ENCODE data around the gene TRIM72. TPM values are rescaled to one million over a fixed set of nuclear protein-coding genes. Genes with fewer than 3 reads are reported as not detected.

TRIM72 gene
- total RNA-seq, 1 experiment from 2014 or later: 1.2 TPM

DNA sequence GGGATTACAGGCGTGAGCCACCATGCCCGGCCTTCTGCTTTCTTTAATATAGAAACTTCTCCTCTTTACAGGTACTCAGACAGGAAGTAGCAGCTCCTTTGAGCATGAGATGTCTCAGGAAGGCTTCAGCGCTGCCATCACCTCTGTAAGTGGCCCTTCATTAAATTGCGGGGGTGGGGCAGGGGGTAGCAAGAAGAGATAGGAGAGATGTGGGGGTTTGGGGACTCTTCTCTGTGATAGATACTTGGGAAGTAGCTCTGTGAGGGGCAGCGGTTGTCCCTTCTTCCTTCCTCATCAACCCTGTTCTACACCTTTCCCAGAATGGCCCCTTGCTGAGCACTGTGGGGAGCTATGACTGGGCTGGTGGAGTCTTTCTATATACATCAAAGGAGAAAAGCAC lies 62.7 kb downstream of the TRIM72 start:
- Histone ChIP-seq H2BK12ac (ENCODE audit: insufficient read length, low read depth, low read length) (no peak overlapping the region), H3K4me2 (ENCODE audit: insufficient read depth, insufficient read length, low read length) (no peak overlapping the region), H3K4ac (ENCODE audit: low read depth, low read length) (no peak overlapping the region), H4K5ac (ENCODE audit: insufficient read length, low read depth, low read length) (no peak overlapping the region), H3K23ac (ENCODE audit: insufficient read length, low read depth, low read length) (no peak overlapping the region), H2BK20ac (ENCODE audit: low read depth, low read length, poor library complexity, severe bottlenecking) (no peak overlapping the region), H2AK5ac (ENCODE audit: insufficient read length, low read length) (no peak overlapping the region), H3K9me3 (ENCODE audit: control insufficient read depth, low read depth, low read length) (no peaks in the 10 kb centered on the region), H3T11ph (ENCODE audit: low read length) (no peak overlapping the region), H3K27ac (ENCODE audit: insufficient read length, low read depth, low read length) (no peak overlapping the region), H3K9ac (ENCODE audit: extremely low read depth, insufficient read length, low read length) (no peak overlapping the region), H3K79me1 (ENCODE audit: insufficient read depth, low read depth, low read length, poor library complexity, severe bottlenecking) (no peaks in the 10 kb centered on the region), H4K91ac (ENCODE audit: insufficient read length, low read depth, low read length) (no peak overlapping the region), H2BK15ac (ENCODE audit: low read depth, low read length) (no peak overlapping the region), H3K23me2 (ENCODE audit: insufficient read length, low read depth, low read length, poor library complexity, severe bottlenecking) (no peaks in the 10 kb centered on the region), H3K14ac (ENCODE audit: insufficient read depth, low read length) (no peak overlapping the region), H2BK120ac (ENCODE audit: low read depth, low read length, poor library complexity, severe bottlenecking) (no peak overlapping the region), H3K18ac (ENCODE audit: insufficient read length, low read depth, low read length) (no peak overlapping the region), H2BK5ac (ENCODE audit: insufficient read length, low read length) (no peak overlapping the region), H3K27me3 (ENCODE audit: insufficient read depth, low read length) (no peaks in the 10 kb centered on the region), H4K20me1 (ENCODE audit: control insufficient read depth, insufficient read depth, insufficient read length) (no peaks in the 10 kb centered on the region), H2AFZ (ENCODE audit: low read length) (no peak overlapping the region), H3K56ac (ENCODE audit: insufficient read length, low read depth, low read length) (no peak overlapping the region), H3K4me1 (ENCODE audit: insufficient read depth, low read length) (no peaks in the 10 kb centered on the region; the same call in 1 of the 2 replicates), H4K8ac (replicated peaks; ENCODE audit: insufficient read length, low read depth, low read length) (no peak overlapping the region), H3K79me2 (ENCODE audit: insufficient read depth, low read length) (no peaks in the 10 kb centered on the region)
- no peak for DNase-seq
- Mint-ChIP-seq H3K27ac (no peak overlapping the region; a peak in 1 of 7 replicates), H3K4me3 (no peak overlapping the region), H3K9me3 (peaks cover 8 to 14% of the 10 kb centered on the region in 2 experiments; a peak in 4 of 5 replicates), H3K27me3 (ENCODE audit: low read depth) (peaks cover 10% of the 10 kb centered on the region), H3K4me1 (peaks cover 11 to 16% of the 10 kb centered on the region in 2 experiments), H3K36me3 (ENCODE audit: insufficient read depth in 1 of 3, low read depth in 3 of 3) (no peaks in the 10 kb centered on the region; a peak in 1 of 7 replicates)
- TF ChIP-seq, protein P1, sequence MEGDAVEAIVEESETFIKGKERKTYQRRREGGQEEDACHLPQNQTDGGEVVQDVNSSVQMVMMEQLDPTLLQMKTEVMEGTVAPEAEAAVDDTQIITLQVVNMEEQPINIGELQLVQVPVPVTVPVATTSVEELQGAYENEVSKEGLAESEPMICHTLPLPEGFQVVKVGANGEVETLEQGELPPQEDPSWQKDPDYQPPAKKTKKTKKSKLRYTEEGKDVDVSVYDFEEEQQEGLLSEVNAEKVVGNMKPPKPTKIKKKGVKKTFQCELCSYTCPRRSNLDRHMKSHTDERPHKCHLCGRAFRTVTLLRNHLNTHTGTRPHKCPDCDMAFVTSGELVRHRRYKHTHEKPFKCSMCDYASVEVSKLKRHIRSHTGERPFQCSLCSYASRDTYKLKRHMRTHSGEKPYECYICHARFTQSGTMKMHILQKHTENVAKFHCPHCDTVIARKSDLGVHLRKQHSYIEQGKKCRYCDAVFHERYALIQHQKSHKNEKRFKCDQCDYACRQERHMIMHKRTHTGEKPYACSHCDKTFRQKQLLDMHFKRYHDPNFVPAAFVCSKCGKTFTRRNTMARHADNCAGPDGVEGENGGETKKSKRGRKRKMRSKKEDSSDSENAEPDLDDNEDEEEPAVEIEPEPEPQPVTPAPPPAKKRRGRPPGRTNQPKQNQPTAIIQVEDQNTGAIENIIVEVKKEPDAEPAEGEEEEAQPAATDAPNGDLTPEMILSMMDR (conservative IDR thresholded peaks at IDR 0.05): no peak
- WGBS (ENCODE audit: extremely low coverage, insufficient read length, low lambda C conversion rate): no CpG with 5 or more reads among the region's 5 CpGs
